Brain pericyte (primary cell): ENCODE results near the gene MCTP1.

ENCODE experiments used
- DNase-seq: peaks from one replicate; pipeline ENCODE4 v3.0.0-alpha.2; 2012; ENCODE audit warnings: low read depth, low spot score

The MCTP1 gene

DNA sequence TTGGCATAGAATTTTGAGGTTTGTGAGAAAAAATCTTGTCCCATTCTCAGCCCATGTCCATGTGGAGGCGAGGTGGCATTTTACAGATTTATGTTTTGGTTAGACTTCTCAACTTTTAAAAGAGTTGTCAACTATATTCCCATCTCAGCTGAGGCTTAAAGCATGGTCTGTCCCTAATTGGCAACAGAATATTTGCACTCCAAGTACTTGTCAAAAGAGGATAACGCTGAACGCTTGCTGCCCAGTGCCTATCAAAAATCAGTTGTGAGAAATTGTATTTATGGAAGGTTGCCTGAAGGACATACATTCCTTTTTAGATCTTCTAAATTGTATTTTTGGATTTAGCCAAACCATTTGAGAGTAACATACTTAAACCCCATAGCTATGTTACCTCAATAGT is 464.4 kb downstream of the MCTP1 start:
- no peak for DNase-seq

DNA sequence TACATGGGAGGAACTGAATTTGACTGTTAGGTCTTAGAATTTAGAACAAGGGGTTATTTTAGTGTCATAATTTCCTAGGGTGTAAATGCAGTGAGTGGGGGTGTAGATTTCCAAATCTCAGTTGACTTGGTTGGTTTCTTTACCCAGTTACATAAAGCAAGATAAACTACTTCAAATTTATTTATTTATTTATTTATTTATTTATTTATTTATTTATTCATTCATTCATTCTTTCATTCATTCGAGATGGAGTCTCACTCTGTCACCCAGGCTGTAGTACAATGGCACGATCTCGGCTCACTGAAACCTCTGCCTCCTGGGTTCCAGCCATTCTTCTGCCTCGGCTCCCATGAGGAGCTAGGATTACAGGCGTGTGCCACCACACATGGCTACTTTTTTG is 466.0 kb downstream of the MCTP1 start:
- DNase-seq, result no peak

DNA sequence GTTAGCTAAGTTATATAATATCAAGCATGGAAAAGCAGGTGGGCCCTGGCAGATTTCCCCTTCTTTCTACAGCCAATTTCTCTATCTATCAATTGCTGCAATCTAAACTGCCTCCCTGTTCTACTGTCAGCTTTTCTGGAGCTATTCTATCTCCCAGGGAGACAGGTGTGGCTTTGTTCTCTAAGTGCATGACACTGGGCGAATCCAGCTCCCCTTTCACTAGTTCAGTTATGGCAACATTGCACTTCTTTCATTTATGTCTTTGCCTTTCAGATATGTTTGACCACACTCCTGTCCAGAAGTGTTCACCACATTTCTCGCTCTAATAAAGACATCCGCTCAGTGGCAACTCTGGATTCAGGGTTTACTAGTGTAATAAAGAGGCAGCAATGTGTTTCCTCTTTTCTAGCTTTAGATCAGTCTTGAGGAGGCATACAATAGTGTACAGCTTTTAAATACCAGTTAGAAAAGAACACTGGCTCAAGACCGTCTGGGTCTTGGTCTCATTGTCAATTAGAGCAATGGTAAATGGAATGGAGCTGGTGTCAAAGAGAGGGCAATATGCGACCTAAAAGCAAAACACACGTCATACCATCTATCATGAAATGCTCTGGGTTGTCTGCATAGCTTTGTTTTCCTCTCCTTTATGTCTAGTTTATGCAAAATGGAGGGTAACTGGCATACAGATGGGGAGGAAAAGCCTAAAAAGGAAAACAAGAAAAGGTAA is 469.4 kb downstream of the MCTP1 start:
- DNase-seq, result no peak

DNA sequence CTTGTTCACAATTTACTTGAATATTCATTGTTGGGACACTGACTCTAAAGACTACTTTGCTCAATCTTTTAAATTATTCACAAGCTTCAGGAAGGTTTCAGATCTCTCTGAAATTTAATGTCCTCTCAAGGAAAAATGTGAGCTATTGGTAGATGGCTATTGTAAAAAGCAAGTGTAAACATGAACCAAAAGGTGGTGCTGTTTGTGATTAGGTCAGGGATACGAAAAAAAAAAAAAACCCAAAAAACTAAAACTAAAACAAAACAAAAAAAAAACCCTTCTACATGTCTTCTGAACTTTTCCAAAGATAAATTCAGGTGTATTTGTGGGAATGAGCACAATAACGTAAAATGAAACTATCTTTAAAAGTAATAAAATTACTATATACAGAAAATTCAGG is 472.7 kb downstream of the MCTP1 start:
- DNase-seq, result no peak

GRCh38 chr5:94811331-94811730 is 473.6 kb downstream of the MCTP1 start:
- no peak for DNase-seq

GRCh38 chr5:94810877-94811276 is 474.0 kb downstream of the MCTP1 start:
- no peak for DNase-seq

DNA sequence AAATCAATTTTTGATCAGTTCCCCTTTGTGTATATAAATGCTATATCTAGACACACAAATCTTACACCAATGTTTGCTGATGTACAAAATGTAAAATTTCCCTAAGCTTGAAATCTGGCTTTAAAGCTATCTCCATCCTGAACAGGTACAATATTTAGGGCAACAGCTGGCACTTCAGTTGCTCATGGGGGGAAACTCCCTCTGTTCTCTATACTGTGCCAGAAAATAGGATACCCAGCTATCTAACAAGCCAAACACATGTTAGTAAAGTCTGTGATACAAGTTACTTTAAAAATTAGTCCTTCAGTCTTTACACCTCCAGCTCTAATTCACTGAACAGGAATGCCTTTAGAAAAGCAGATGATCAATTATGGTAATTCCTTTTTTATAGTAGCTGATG is 474.6 kb downstream of the MCTP1 start:
- no peak for DNase-seq

GRCh38 chr5:94808497-94808896 is 476.4 kb downstream of the MCTP1 start:
- DNase-seq, result no peak

- no peak for DNase-seq
Observed at GRCh38 chr5:94807985-94808384, 476.9 kb downstream of the MCTP1 start.

DNA sequence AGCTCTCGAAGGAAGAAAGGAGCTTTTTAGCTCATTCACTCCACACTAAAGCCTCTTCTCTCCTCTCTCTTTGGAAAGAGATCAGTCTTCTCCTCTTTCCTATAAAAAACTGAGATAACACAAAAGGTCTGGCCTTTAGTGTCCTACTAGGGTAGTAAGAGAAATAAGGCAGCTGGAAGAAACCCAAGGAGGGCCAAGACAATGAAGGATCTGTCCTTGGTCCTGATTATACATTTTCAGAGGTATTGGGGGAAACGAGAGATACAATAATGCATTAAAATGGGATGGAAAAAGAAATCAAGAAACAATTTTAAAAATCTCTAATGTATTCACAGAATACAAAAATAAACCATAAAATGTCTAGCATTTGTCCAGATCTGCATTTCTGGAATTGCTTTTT is 482.4 kb downstream of the MCTP1 start:
- no peak for DNase-seq

DNA sequence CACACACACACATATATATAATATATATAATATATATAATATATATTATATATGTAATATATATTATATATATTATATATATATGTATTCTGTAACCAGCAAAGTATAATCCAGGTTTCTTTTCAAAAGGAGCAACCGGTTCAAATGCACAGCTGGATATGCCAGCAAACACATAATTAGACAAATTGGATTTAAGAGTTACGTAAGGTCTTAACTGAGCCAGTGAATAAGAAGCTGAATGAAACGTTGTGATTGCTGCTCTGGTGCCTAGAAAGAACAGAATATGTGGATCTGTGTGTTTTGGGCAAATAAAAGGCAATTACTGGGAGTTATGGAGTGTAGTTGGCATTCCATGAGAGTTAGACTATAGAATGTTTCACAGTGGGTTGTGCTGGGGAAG is 488.3 kb downstream of the MCTP1 start:
- no peak for DNase-seq

- no peak for DNase-seq
Observed at GRCh38 chr5:94793816-94794198, 491.1 kb downstream of the MCTP1 start.

GRCh38 chr5:94793113-94793815 is 491.6 kb downstream of the MCTP1 start:
- DNase-seq, result no peak

DNA sequence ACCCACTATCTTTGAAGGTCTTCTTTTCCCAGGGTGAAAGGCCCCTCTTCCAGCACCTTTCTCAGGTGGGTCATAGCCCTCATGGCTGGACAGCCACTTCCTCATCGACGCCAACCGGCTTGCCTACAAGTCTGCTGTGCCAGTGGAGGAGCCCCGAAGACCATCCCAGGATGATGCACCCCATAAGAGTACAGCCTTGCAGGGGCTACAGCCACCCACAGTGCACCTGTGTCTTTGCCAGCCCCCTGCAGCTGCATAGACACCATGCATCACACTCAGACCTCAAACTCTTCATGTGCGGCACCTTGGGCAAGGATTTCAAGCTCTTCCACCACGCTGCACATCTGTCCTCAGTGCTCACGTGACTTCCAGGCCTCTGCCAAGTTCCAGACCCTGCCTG is 493.1 kb downstream of the MCTP1 start:
- no peak for DNase-seq

DNA sequence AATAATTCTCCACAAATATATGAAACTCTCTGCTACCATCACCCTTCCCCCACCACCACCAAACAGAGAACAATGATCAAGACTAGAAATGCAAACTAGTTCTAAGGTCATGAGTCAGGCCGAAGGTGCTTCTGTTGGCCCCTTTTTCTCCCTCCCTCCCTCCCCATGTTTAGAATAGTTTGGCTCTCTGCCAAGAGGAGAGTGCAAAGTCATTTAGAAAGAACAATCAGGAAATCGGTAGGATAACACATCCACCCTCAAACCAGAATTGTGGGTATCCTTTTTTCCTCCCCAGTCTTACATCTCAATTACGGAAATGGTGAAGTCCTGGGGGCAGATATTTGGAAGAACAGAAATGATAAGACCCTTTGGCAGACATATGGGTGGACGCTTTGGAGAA is 496.4 kb downstream of the MCTP1 start:
- no peak for DNase-seq

GRCh38 chr5:94784536-94785505 is 500.1 kb downstream of the MCTP1 start:
- no peak for DNase-seq

- DNase-seq, result no peak
Observed at GRCh38 chr5:94782383-94782782, 502.5 kb downstream of the MCTP1 start.

DNA sequence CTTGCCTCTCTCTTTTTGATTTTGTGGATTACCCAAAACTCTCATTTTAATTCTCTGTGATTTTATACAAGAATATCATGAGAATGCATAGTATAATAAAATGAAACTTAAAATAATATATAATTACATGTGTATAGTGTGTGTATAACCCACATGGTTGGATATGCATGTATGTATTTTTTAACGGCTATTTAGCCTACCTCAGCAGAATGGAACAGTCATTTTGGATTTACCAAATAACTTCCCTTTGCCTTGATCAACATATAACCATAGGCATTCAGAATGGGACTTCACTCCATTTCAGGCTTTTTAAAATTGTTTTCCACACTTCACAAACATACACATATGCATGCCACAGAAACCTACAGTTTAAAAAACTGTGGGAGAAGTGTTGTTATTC is 505.2 kb downstream of the MCTP1 start:
- no peak for DNase-seq

DNA sequence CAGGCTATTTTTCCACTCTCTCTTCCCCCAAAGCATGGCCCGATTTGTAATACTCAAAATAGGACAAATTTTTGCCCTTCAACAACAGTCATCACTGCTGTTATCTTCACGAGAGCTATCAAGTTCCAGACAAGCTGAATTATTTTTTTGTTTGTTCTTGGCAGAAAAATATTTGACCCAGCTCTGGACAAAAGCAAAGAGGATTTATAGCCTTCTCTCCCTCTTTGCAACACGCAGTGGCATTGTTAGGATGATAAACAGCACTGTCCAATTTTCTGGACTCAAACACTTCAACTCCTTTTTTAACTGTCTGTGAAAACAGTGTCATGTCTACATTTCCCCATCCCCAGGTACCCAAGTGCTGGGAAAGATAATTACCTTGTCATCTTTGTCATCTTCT is 506.2 kb downstream of the MCTP1 start:
- no peak for DNase-seq

DNA sequence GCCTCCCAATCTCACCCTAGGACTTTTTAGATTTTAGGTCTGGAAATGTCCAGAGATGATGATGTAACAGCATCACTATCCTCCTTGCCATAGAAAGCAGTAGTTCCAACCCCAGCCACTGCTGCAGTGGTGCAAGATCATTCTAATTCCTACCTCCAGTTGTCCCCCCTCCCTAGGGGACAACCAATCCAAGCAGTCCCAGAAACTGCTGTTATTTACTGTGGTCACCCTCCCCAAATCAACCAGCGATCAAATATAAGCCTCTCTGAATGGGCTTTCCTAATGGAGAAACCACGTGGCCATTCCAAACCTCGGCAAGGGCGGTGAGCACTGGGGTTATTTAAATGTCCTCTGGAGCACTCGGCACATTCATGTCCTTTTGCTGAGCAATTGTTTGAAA is 506.6 kb downstream of the MCTP1 start:
- no peak for DNase-seq

DNA sequence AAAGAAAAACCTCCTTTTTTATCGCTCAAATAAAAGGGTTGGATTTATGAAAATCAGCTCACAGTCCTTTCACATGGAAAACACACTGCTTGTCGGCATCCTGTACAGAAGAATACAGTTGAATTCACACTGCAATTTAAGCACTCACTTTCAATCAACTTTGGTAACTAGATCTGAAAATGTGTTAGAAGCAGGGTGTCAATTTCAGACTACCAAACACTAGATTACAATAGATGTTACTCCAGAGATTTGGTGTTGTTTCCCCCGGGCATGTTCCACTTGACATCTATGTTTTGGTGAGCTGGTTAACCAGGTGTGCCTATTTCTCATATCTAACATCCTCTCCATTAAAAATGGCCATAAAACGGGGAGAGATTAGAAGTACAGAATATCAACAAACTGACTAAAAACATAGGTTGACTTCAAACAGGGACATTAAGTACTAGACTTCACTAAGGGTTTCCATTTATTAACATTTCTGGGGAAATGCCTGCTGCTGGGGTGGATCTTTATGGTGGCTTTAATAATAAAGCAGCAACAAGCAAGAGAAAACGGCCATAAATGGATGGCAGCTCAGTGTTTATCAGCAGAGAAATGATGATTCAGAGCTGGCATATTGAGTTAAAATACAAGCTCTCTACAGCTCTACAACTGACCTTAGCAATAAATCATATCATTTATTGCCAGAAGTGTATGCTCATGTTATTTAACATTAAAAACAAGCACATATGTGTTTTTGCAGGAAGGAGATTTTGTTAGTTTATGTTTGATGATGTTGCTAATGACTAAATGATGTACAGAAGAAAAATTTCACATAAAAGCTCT is 507.6 kb downstream of the MCTP1 start:
- DNase-seq, result no peak
